ENCODE measurements around the gene VIPR2.
"Not testable (repeated sequence)": the region's sequence is repeated elsewhere in the genome, so short reads cannot be mapped to it uniquely, and the experiment has no call there.

Gene VIPR2

GRCh38 chr7:158988302-158988862, 156.3 kb downstream of the VIPR2 start:
- no peak for TF ChIP-seq CTCF (IDR thresholded peaks at IDR 0.05; ENCODE audit: low read depth, low read length)
- DNase-seq, result no peak

GRCh38 chr7:158987691-158988090, 157.0 kb downstream of the VIPR2 start:
- no peak overlapping the region for H3K4me3 ChIP-seq (ENCODE audit: low read depth, low read length)
- no peak for TF ChIP-seq CTCF (IDR thresholded peaks at IDR 0.05; ENCODE audit: low read depth, low read length)
- peaks cover 7% of the 10 kb centered on the region for H3K9me3 ChIP-seq
- H3K4me1 ChIP-seq, result no peaks in the 10 kb centered on the region
- peaks cover 23% of the 10 kb centered on the region for H3K27me3 ChIP-seq
- DNase-seq, result no peak
- H3K36me3 ChIP-seq, result no peaks in the 10 kb centered on the region

More at GRCh38 chr7:158988302-158988862, 156.3 kb downstream of the VIPR2 start:
- H3K4me1 ChIP-seq, result no peaks in the 10 kb centered on the region
- H3K27me3 ChIP-seq, result peaks cover 29% of the 10 kb centered on the region
- no peak overlapping the region for H3K4me3 ChIP-seq (ENCODE audit: low read depth, low read length)
- peaks cover 5% of the 10 kb centered on the region for H3K9me3 ChIP-seq
- no peaks in the 10 kb centered on the region for H3K36me3 ChIP-seq

- Histone ChIP-seq H3K4me3 (ENCODE audit: low read depth, low read length) (no peak overlapping the region), H3K9me3 (peaks cover 9% of the 10 kb centered on the region; the same call in 1 of the 2 replicates), H3K36me3 (no peaks in the 10 kb centered on the region), H3K4me1 (no peaks in the 10 kb centered on the region), H3K27me3 (peaks cover 5% of the 10 kb centered on the region)
- no peak for DNase-seq
- TF ChIP-seq CTCF (IDR thresholded peaks at IDR 0.05; ENCODE audit: low read depth, low read length), result no peak
These were observed 159.1 kb downstream of the VIPR2 start for GRCh38 chr7:158985583-158985982.

- H3K9me3 ChIP-seq; H3K4me1 ChIP-seq; H3K4me3 ChIP-seq (ENCODE audit: low read depth, low read length); H3K36me3 ChIP-seq; H3K27me3 ChIP-seq; DNase-seq: not testable (repeated sequence)
These were observed 160.7 kb downstream of the VIPR2 start for GRCh38 chr7:158984007-158984406.

- not testable (repeated sequence) for H3K27me3 ChIP-seq; H3K4me3 ChIP-seq (ENCODE audit: low read depth, low read length); H3K4me1 ChIP-seq; DNase-seq; H3K36me3 ChIP-seq; H3K9me3 ChIP-seq
These were observed 162.6 kb downstream of the VIPR2 start for GRCh38 chr7:158982080-158982479.

- H3K4me1 ChIP-seq, result no peaks in the 10 kb centered on the region
- H3K9me3 ChIP-seq, result peaks cover 9% of the 10 kb centered on the region; the same call in 1 of the 2 replicates
- DNase-seq, result no peak
- TF ChIP-seq CTCF (IDR thresholded peaks at IDR 0.05; ENCODE audit: low read depth, low read length), result no peak
- no peaks in the 10 kb centered on the region for H3K36me3 ChIP-seq
- no peak overlapping the region for H3K4me3 ChIP-seq (ENCODE audit: low read depth, low read length)
- H3K27me3 ChIP-seq, result no peaks in the 10 kb centered on the region
These were observed 164.9 kb downstream of the VIPR2 start for GRCh38 chr7:158979635-158980351.

- no peak for TF ChIP-seq CTCF (IDR thresholded peaks at IDR 0.05; ENCODE audit: low read depth, low read length)
- DNase-seq, result no peak
- no peaks in the 10 kb centered on the region for H3K27me3 ChIP-seq
- no peaks in the 10 kb centered on the region for H3K4me1 ChIP-seq
- peaks cover 9% of the 10 kb centered on the region; the same call in 1 of the 2 replicates for H3K9me3 ChIP-seq
- no peak overlapping the region for H3K4me3 ChIP-seq (ENCODE audit: low read depth, low read length)
- H3K36me3 ChIP-seq, result no peaks in the 10 kb centered on the region
These were observed 165.6 kb downstream of the VIPR2 start for GRCh38 chr7:158979023-158979529.

Measured in BE2C (cell line).